Activated naive CD4-positive, alpha-beta T cell treated with anti-CD3 and anti-CD28 coated beads for 36 hours (primary cell): ENCODE results near the gene PTPRR. TPM values are rescaled to one million over a fixed set of nuclear protein-coding genes. Genes with fewer than 3 reads are reported as not detected.

Source experiments
- CTCF ChIA-PET: fragments of 350-600 bp; sonication (Branson Sonifier 250); formaldehyde crosslinking; loops from one replicate; lab custom pipeline; 2021; ENCODE audit warnings: antibody characterized with exemption; lab: Charles Lee
- DNase-seq: peaks from one replicate; pipeline ENCODE4 v3.0.0-alpha.2; 2020
- H3K27ac Mint-ChIP-seq: one replicate; pipeline ENCODE4 v1.8.0; 2021; ENCODE audit warnings: mild to moderate bottlenecking, mixed read lengths
- H3K27me3 Mint-ChIP-seq: one replicate; pipeline ENCODE4 v1.8.0; 2021; ENCODE audit warnings: low read depth, mixed read lengths
- H3K36me3 Mint-ChIP-seq: one replicate; pipeline ENCODE4 v1.8.0; 2021; ENCODE audit warnings: low read depth, mixed read lengths
- H3K4me1 Mint-ChIP-seq: one replicate; pipeline ENCODE4 v1.8.0; 2021; ENCODE audit warnings: low read depth, mixed read lengths
- H3K4me3 Mint-ChIP-seq: one replicate; pipeline ENCODE4 v1.8.0; 2021; ENCODE audit warnings: mild to moderate bottlenecking, moderate library complexity, mixed read lengths
- H3K9me3 Mint-ChIP-seq: one replicate; pipeline ENCODE4 v1.8.0; 2021; ENCODE audit warnings: mixed read lengths
- intact Hi-C: fragments of 100-400 bp; cut with micrococcal nuclease; formaldehyde crosslinking; loops from one replicate; pipeline ENCODE4 v1.15.1; 2023
- total RNA-seq, 2 experiments: library from RNA; stranded (reverse); gene quantifications; one replicate each; pipeline ENCODE4 v1.2.3, GENCODE V29; 2021

PTPRR gene
- total RNA-seq, 2 experiments from 2014 or later = not detected

DNA sequence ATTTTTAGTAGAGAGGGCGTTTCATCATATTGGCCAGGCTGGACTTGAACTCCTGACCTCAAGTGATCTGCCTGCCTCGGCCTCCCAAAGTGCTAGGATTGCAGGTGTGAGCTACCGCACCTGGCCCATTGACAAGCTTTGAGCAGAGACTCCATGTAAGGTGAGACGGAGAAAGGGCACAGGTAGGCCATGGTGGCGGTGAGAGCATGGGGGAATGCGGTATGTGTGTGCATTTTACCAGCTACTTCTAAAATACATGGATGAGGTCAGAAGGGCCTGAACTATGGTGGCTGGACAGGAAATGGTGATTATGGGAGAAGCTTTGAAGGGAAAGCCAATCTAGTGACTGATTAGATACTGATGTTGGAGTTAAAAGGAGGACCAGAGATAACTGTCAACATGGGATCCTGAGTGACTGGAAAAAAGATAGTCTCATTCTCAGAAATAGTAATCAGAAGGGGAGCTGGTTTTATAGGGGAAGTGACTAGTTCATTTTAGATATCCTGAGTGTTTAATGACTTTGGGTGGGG is 261.4 kb downstream of the PTPRR start:
- intact Hi-C loops = no loop called here
- Mint-ChIP-seq H3K4me3 (no peak overlapping the region), H3K27ac (no peak overlapping the region), H3K36me3 (no peaks in the 10 kb centered on the region), H3K4me1 (no peaks in the 10 kb centered on the region), H3K9me3 (no peaks in the 10 kb centered on the region), H3K27me3 (no peaks in the 10 kb centered on the region)
- DNase-seq = no peak
- CTCF ChIA-PET = no interaction called here

DNA sequence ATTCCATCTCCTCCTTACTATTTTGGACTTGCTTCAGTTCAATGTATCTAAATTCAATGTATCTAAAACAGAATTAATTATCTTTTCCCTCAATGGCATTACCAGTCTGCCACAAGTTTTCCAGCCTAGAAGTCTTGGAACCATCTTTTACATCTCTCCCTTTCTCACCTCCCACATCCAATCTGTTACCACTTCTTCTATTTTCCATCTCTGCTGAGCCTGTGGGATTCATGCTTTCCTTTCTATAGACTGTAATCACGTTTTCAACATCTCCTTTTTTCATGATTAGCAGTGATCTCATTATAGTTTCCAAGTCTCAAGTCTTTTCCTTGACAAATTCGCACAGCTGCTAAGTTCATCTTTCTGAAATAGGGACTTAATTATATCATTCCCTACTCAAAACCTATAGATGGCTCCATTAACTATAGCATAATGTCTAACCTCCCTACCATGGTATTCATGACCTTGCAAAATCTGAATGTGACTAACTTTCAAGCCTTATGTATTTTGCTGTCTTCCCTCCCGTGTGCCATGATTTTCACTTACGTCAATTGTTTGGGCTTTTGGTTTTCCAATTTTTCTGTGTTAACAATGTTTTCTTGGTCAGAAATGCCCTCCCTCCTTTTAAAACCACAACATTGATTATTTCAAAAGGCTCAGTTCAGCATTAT is 262.8 kb downstream of the PTPRR start:
- Mint-ChIP-seq H3K36me3 (no peaks in the 10 kb centered on the region), H3K4me1 (no peaks in the 10 kb centered on the region), H3K27ac (no peak overlapping the region), H3K9me3 (no peaks in the 10 kb centered on the region), H3K4me3 (no peak overlapping the region), H3K27me3 (no peaks in the 10 kb centered on the region)
- intact Hi-C loops = no loop called here
- CTCF ChIA-PET = interaction anchor here (0.6 kb wide), 1 partner anchor 29 kb away, joined by 5 read pairs; no protein-coding TSS in a partner anchor
- no peak for DNase-seq

DNA sequence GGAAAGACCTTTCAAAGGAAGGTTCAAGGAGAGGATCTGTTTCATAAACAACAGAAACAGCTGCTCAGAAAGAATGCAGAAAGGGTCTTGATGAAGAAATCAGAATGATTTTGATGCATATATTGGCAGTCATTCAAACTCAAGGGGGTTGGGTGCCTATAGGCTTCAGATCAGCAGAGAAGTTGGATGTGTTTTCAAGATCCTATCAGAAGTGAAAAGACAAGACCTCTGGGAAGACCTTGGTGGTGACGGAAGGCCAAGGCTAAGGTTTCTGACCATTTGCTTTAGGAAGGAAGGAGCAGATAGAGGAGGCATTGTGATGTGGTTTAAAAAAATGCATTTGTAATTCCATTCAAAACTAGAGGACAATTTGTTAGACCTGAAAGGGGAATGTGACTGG is 268.1 kb downstream of the PTPRR start:
- Mint-ChIP-seq H3K36me3 (no peaks in the 10 kb centered on the region), H3K27me3 (no peaks in the 10 kb centered on the region), H3K9me3 (no peaks in the 10 kb centered on the region), H3K4me1 (no peaks in the 10 kb centered on the region), H3K4me3 (no peak overlapping the region), H3K27ac (no peak overlapping the region)
- no peak for DNase-seq
- intact Hi-C loops = no loop called here
- CTCF ChIA-PET = no interaction called here

DNA sequence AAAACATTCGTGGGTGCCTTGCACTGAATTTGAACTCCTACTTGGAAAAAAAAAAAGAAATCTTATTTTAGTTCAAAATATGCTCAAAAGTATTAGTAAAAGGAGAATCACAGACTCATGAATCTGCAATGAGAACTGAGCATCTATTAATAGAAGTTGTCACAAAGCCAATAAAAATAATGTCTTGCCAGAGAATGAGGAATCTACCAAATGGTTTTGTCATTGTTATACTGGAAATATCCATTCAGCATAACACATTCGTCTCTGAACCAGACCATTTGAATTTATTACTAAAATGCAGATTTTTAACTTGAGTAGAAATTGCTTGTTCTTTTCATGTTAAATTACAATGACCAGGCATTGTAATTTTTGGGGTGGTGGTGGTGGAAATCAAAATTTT is 271.7 kb downstream of the PTPRR start:
- CTCF ChIA-PET = interaction anchor here (1.8 kb wide), 1 partner anchor 72 kb away, joined by 3 read pairs; no protein-coding TSS in a partner anchor
- intact Hi-C loops = no loop called here
- DNase-seq = no peak
- no peak overlapping the region for H3K27ac Mint-ChIP-seq
- no peaks in the 10 kb centered on the region for H3K36me3 Mint-ChIP-seq
- no peaks in the 10 kb centered on the region for H3K4me1 Mint-ChIP-seq
- H3K4me3 Mint-ChIP-seq = no peak overlapping the region
- H3K27me3 Mint-ChIP-seq = peaks cover 12% of the 10 kb centered on the region
- no peaks in the 10 kb centered on the region for H3K9me3 Mint-ChIP-seq

DNA sequence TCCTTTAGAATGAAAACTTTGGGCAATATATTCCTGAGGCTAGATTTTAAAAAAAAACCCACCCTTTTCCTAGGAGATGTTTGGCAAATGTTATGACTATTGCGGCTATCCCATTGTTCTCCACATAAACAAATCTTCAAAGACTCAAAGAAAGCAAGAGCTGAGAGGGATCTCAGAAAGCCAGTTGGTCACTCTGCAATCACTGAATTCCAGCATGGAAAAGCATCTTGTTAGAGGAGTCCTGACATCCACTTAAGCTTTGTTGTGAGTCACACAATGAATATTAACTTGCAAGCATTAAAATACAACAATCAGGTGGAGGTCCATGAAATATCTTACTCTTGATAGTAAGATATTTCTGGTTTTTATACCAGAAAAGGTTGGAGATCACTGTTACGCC is 272.3 kb downstream of the PTPRR start:
- H3K27me3 Mint-ChIP-seq = peaks cover 12% of the 10 kb centered on the region
- H3K36me3 Mint-ChIP-seq = no peaks in the 10 kb centered on the region
- no peaks in the 10 kb centered on the region for H3K9me3 Mint-ChIP-seq
- H3K4me3 Mint-ChIP-seq = no peak overlapping the region
- H3K27ac Mint-ChIP-seq = no peak overlapping the region
- no peak for DNase-seq
- CTCF ChIA-PET = interaction anchor here (0.7 kb wide), 1 partner anchor 769 kb away, joined by 8 read pairs; no protein-coding TSS in a partner anchor
- no peaks in the 10 kb centered on the region for H3K4me1 Mint-ChIP-seq
- intact Hi-C loops = no loop called here

DNA sequence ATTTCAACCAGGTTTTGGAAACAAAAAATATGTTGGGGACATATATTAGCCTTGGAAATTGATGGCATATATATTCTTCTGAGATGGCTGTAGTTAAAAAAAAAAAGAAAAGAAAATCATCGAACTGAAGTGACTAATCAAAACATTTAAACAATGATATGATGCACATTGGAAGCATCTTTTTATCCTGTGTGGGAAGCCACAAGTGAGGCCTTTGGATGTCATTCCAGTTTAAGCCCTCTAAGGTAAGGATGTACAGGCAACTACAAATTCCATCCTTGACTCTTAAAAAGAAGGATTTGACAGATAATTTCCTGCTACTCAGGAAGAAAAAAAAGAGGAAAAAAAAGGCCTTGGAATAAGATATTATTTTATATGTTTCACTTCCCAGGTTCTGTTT is 273.7 kb downstream of the PTPRR start:
- Mint-ChIP-seq H3K9me3 (no peaks in the 10 kb centered on the region), H3K27ac (no peak overlapping the region), H3K27me3 (peaks cover 14% of the 10 kb centered on the region), H3K4me1 (no peaks in the 10 kb centered on the region), H3K4me3 (no peak overlapping the region), H3K36me3 (no peaks in the 10 kb centered on the region)
- CTCF ChIA-PET = no interaction called here
- no peak for DNase-seq
- intact Hi-C loops = no loop called here

- CTCF ChIA-PET = no interaction called here
- DNase-seq = peak; percentile 7
- intact Hi-C loops = no loop called here
- Mint-ChIP-seq H3K4me3 (no peak overlapping the region), H3K36me3 (no peaks in the 10 kb centered on the region), H3K4me1 (no peaks in the 10 kb centered on the region), H3K9me3 (no peaks in the 10 kb centered on the region), H3K27ac (no peak overlapping the region), H3K27me3 (peaks cover 15% of the 10 kb centered on the region)
Observed at GRCh38 chr12:70645494-70646317, 274.8 kb downstream of the PTPRR start.

- no peaks in the 10 kb centered on the region for H3K9me3 Mint-ChIP-seq
- H3K36me3 Mint-ChIP-seq = no peaks in the 10 kb centered on the region
- no peaks in the 10 kb centered on the region for H3K4me1 Mint-ChIP-seq
- H3K27me3 Mint-ChIP-seq = peaks cover 15% of the 10 kb centered on the region
- intact Hi-C loops = no loop called here
- no peak for DNase-seq
- no peak overlapping the region for H3K4me3 Mint-ChIP-seq
- CTCF ChIA-PET = no interaction called here
- no peak overlapping the region for H3K27ac Mint-ChIP-seq
Observed at GRCh38 chr12:70644861-70645260, 275.7 kb downstream of the PTPRR start.

- DNase-seq = no peak
- no peaks in the 10 kb centered on the region for H3K36me3 Mint-ChIP-seq
- intact Hi-C loops = no loop called here
- CTCF ChIA-PET = interaction anchor here (0.8 kb wide), 1 partner anchor 74 kb away, joined by 3 read pairs; no protein-coding TSS in a partner anchor
- no peaks in the 10 kb centered on the region for H3K4me1 Mint-ChIP-seq
- peaks cover 15% of the 10 kb centered on the region for H3K27me3 Mint-ChIP-seq
- no peak overlapping the region for H3K27ac Mint-ChIP-seq
- no peaks in the 10 kb centered on the region for H3K9me3 Mint-ChIP-seq
- H3K4me3 Mint-ChIP-seq = no peak overlapping the region
Observed at GRCh38 chr12:70643939-70644338, 276.6 kb downstream of the PTPRR start.

- DNase-seq = no peak
- Mint-ChIP-seq H3K27ac (no peak overlapping the region), H3K9me3 (no peaks in the 10 kb centered on the region), H3K27me3 (peaks cover 15% of the 10 kb centered on the region), H3K4me3 (no peak overlapping the region), H3K36me3 (no peaks in the 10 kb centered on the region), H3K4me1 (no peaks in the 10 kb centered on the region)
- intact Hi-C loops = no loop called here
- CTCF ChIA-PET = interaction anchor here (0.5 to 0.6 kb wide), 2 partner anchors 51 to 211 kb away, joined by 3 to 5 read pairs; no protein-coding TSS in a partner anchor
Observed at GRCh38 chr12:70641691-70642090, 278.8 kb downstream of the PTPRR start.

DNA sequence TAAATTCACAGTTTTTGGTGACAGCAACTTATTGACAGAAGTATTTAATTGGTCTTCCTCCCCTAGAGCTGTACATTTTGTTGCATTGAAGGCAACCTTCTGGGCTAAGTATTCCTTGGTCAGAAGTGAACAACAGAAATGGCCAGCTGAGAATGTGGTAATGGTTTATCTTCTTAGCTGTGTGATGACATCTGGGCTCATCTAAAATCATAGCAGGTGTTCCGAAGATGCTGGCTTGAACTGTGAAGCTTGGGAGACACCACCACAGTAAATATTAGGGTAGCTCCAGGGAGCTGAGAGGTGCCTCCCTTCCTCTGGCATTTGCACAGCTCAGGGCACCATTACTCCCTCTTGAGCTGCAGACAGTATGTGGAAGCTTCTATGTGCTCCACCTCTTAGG is 279.6 kb downstream of the PTPRR start:
- intact Hi-C loops = no loop called here
- Mint-ChIP-seq H3K4me3 (no peak overlapping the region), H3K4me1 (no peaks in the 10 kb centered on the region), H3K36me3 (no peaks in the 10 kb centered on the region), H3K27ac (no peak overlapping the region), H3K27me3 (peaks cover 8% of the 10 kb centered on the region), H3K9me3 (no peaks in the 10 kb centered on the region)
- CTCF ChIA-PET = no interaction called here
- DNase-seq = no peak

DNA sequence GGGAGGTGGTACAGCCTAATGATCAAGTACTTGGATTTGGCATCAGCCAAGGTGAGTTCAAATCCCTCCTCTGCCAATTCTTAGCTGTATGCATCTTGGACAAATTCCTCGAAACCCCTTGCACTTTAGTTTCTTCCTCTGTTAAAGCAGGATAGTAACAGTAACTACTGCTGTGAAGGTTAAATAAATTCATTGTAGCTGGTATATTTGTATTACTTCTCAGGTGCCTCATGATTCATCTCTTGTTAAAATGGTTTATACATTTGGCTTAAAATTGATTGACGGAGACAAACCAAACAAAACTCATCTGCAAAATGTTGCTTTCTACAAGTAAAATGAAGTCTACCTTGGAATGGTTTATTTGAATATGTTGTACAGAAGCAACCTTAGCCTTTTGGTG is 281.0 kb downstream of the PTPRR start:
- intact Hi-C loops = no loop called here
- H3K9me3 Mint-ChIP-seq = no peaks in the 10 kb centered on the region
- H3K36me3 Mint-ChIP-seq = no peaks in the 10 kb centered on the region
- CTCF ChIA-PET = no interaction called here
- DNase-seq = no peak
- no peak overlapping the region for H3K4me3 Mint-ChIP-seq
- H3K27ac Mint-ChIP-seq = no peak overlapping the region
- H3K4me1 Mint-ChIP-seq = no peaks in the 10 kb centered on the region
- H3K27me3 Mint-ChIP-seq = peaks cover 9% of the 10 kb centered on the region
